D721Med (cell line): Measurements from ENCODE around the gene GTF2F1.

Experiments used
- DNase-seq: peaks from one replicate; pipeline ENCODE4 v3.0.0; 2011; ENCODE audit warnings: low spot score; ENCODE audit not compliant: insufficient read length
- FAIRE-seq: peaks from 2 replicates; lab custom pipeline; 2011; peaks lifted over from hg19 to GRCh38; lab: Jason Lieb, UNC
- TF ChIP-seq, protein P1 (sequence below): IDR thresholded peaks from 2 replicates; pipeline ENCODE4 v1.5.1; 2012; ENCODE audit warnings: mild to moderate bottlenecking, control low read depth; ENCODE audit not compliant: insufficient read depth; ENCODE audit errors: missing control alignments

GTF2F1 gene

DNA sequence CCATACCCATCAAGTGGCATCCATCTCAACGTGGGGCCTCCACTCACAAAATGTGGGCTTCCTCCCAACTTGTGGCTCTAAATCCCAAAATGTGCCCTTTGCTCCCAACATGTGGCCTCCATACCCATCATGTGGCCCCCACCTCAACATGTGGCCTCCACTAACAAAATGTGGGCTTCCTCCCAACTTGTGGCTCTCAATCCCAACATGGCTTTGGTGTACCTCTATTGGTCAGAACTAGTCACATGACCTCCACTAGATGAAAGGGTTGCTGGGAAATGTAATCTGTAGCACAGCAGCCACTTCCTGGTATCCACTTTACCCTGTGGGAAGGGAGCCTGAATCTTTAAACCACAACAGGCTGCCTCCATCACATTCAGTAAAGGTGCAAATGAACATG, 49.5 kb downstream of the GTF2F1 start:
- DNase-seq (no peak), FAIRE-seq (no peak)
- TF ChIP-seq, protein P1, sequence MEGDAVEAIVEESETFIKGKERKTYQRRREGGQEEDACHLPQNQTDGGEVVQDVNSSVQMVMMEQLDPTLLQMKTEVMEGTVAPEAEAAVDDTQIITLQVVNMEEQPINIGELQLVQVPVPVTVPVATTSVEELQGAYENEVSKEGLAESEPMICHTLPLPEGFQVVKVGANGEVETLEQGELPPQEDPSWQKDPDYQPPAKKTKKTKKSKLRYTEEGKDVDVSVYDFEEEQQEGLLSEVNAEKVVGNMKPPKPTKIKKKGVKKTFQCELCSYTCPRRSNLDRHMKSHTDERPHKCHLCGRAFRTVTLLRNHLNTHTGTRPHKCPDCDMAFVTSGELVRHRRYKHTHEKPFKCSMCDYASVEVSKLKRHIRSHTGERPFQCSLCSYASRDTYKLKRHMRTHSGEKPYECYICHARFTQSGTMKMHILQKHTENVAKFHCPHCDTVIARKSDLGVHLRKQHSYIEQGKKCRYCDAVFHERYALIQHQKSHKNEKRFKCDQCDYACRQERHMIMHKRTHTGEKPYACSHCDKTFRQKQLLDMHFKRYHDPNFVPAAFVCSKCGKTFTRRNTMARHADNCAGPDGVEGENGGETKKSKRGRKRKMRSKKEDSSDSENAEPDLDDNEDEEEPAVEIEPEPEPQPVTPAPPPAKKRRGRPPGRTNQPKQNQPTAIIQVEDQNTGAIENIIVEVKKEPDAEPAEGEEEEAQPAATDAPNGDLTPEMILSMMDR, result no peak

DNA sequence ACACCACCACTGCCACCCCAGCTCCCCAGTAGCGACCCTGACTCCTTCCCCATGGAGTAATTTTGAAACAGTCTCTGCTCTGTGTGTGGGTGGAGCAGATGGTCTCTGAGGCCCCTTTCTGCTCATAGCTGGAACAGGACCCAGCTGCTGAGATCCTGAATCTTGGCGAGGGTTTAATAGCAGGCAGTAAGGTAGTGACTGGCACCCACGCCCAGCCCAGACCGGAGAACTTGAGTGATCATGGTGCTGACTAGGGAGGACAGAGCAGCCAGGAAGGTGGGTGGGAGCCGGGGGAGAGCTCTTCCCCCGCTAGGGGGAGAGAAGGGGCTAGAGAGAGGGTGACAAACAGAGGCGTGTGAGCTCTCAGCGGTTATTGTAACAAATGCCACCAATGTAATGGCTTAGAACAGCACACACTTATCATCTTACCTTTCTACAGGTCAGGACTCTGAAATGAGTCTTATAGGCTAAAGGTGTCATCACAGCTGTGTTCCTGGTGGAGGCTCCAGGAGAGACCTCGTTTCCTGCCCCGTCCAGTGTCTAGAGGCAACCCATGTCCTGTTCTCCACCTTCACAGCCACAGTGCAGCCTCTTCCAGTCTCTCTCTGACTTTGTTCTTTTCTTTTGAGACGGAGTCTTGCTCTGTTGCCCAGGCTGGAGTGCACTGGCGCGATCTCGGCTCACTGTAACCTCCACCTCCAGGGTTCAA, 52.3 kb downstream of the GTF2F1 start:
- TF ChIP-seq, protein P1, result no peak
- FAIRE-seq (no peak), DNase-seq (no peak)

DNA sequence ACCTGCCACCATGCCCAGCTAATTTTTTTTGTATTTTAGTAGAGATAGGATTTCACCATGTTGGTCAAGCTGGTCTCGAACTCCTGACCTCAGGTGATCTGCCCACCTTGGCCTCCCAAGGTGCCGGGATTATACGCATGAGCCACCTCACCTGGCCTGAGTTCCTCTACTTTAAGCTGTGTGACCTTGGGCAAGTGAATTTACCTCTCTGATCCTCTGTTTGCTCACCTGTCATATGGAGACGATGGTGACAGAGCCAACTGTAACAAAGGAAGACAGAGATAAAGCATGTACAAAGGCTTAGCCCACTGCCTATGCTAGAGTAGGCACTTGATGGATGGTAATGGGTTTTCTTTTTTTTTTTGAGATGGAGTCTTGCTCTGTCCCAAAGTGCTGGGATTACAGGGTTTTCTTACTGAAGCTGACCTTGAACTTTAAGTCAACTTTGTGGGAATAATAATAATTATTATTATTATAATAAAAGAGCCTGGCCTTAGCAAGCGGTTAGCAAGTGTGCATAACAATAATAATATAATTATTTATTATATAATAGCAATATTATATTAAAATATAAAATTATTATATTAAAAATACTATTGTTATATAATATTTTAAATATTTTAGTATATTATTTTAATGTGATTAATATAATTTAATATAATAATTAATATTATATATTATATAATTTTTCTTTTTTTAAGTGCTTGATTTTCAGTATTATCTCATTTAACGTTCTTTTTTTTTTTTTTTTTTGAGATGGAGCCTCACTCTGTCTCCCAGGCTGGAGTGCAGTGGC, 58.3 kb downstream of the GTF2F1 start:
- DNase-seq (no peak), FAIRE-seq (no peak)
- TF ChIP-seq, protein P1, result no peak

DNA sequence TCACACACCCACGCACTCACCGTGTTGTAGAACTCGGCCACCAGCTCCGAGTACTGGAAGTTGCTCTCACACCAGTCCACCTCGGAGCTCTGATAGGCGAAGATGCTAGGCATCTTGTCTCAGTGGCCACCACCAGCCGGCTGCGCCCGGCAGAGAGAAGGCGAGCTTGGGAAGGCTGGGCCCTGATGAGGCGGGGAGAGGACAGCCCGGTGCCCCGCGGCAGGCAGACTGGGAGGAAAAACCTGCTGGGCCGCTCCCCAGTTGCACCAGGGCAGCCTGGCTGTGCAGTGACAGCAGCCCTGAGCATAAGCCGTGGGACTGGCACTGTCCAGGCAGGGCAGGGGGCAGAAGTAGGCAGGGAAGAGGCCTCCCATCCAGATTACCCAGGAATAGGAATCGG, 59.5 kb downstream of the GTF2F1 start, which contains the start of gene ACER1:
Gene ACER1, minus strand, starts transcription at position 174 of the 400 bp plus-strand sequence. Its CDS starts 61 bp downstream, at position 113.
- DNase-seq (no peak), FAIRE-seq (no peak)
- TF ChIP-seq, protein P1, result no peak
